Fibroblast of the aortic adventitia (primary cell): Measurements from ENCODE around the gene SLC30A1. TPM values are rescaled to one million over a fixed set of nuclear protein-coding genes. Genes with fewer than 3 reads are reported as not detected.

Experiments
- DNase-seq: peaks from one replicate; pipeline ENCODE4 v3.0.0-alpha.2; 2010; ENCODE audit warnings: low read depth
- H3K4me3 ChIP-seq: 2 replicates; pipeline ENCODE4 v1.5.1; 2011; ENCODE audit warnings: low read depth, mild to moderate bottlenecking, control low read depth, low read length, moderate library complexity
- CTCF ChIP-seq: IDR thresholded peaks from 2 replicates; pipeline ENCODE4 v1.5.1; 2011; ENCODE audit warnings: mild to moderate bottlenecking, low read length, control low read depth, inconsistent platforms; ENCODE audit not compliant: insufficient read depth
- total RNA-seq: library from RNA; depleted of rRNA; stranded (reverse); fragments of >200 nt; gene quantifications from 2 replicates; pipeline ENCODE4 v1.2.3, GENCODE V29; 2012; ENCODE audit warnings: low replicate concordance

Gene SLC30A1
- total RNA-seq, 1 donor = 47.4 TPM

DNA sequence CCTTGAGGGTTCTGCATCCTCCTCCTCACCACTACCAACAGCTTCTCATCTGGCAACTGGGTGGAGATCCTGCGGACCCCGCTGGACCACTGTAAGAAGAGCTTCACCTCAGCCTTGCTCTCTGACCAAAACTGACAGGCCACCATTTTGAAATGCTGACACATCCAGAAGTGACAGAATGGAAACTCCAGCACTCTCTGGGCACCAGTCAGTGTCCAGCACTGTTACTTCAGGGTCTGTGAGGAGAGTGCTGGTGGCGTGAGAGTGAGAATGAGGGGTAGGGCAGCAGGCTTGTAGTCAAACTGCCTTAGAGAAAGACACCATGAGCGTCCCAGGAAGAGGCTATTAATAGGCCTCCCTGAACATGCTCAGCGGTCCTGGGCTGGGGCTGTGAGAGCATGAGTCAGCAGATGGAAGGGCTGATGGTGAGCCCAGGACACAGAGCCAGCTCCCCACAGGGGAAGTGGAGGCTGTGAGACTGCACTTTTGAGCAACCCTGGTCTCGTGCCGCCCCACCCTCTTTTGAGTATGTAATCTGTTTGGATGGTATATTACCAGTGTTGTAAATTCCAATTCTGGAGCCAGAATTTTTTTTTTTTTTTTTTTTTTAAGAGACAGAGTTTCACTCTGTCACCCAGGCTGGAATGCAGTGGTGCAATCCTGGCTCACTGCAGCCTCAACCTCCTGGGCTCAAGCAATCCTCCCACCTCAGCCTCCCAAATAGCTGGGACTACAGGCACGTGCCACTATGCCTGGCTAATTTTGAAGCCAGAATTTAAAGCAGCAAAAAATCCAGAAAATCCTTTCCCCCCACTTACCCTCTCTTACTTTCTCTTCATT is 34.4 kb upstream of the SLC30A1 start:
- DNase-seq = peak; percentile 98
- no peak for TF ChIP-seq CTCF
- no peak overlapping the region for H3K4me3 ChIP-seq

DNA sequence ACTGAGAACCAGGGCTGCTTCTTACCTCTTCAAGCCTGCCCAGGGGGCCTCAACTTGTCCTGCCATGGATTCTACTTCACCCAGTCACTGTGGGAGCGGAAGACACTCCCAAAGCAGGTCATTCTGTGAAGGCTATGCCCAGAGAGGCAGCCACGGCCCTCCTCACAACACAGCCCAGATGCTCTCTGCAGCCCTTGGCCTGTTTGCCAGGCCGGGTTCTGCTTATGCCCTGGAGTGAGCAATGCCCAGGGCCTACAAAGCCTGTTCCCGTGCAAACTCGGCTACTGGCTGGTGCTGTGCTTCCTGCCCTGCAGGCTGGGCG is 33.8 kb upstream of the SLC30A1 start:
- no peak for TF ChIP-seq CTCF
- no peak overlapping the region for H3K4me3 ChIP-seq
- DNase-seq = no peak

GRCh38 chr1:211611818-211612217 is 32.9 kb upstream of the SLC30A1 start:
- no peak overlapping the region for H3K4me3 ChIP-seq
- DNase-seq = no peak
- TF ChIP-seq CTCF = no peak

DNA sequence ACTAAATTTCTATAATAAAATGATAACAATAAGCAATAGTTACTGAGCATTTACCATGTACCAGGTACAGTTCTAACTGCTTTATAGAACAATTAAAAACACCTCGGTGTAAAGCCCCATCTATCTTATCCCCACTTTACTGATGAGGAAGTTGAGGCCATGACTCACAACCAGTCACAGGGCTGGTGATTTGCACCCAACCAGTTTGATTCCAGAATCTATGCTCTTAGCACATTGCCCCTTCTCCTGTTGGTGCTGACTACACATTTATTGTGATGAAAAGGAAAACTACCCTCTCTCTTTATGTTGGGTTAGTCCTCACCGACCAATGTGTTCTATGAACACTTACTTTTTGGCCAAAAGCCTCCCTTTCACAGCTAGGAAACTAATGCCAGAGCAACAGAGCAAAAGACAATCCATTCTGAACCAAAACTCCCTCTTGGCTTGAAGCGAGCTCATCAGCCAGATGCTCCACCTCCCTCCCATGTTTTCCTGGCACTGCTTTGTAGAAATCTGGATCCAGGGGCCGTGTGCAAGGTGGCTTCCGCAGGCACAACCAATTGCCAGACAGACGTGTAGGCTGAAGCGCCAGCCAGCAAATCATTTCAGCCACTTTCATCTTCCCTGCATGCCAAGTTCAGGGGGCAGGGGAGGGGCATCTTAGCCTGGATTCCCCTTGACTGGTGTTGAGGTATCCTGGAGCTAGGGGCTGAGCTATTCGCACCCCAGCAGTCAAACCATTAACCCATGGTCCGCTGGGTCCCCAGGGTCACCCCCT is 32.0 kb upstream of the SLC30A1 start:
- DNase-seq = peak; percentile 84
- no peak for TF ChIP-seq CTCF
- no peak overlapping the region for H3K4me3 ChIP-seq

DNA sequence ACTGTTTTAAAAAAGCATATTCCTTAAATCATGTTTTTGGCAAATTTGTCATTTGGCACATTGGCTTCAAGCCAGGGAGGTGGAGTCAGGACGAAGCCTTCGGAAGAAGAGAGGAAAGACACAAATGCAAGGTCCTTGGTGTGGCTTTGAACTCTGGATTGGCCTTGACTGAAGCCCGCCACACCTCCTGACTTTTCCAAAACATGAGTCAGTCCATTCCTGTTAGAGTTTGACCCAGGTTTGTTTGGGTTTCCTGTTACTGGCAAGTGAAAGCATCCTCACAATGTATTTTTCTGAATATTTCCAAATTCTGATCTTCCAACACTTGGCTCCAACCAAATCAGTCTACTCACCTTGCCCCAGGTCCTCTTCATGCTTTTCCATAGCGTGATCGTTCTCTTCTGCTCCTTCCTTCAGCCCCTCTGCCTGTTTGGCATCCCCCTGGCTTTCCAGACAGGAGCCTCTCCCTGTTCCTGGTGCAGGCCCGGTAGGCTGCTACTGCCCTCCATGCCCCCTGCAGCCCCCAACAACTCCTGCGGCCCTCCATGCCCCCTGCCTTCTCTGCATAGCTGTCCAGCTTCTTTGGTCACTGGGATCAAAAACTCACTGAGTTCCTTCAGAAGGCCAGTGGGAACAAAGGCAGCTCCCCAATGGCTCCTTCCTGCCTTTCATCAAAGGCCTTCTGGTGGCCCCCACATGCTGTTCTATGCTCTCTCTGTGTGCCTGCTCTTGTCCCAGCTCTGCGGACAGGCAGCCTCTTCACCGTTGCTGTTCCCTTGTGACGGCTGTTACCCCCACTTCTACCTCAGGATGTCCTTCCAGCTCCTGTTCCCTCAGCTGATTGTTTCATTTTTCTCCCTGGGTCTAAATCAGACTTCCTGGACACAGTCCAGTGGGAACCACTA is 30.4 kb upstream of the SLC30A1 start:
- no peak overlapping the region for H3K4me3 ChIP-seq
- peak; percentile 51 for DNase-seq
- no peak for TF ChIP-seq CTCF

DNA sequence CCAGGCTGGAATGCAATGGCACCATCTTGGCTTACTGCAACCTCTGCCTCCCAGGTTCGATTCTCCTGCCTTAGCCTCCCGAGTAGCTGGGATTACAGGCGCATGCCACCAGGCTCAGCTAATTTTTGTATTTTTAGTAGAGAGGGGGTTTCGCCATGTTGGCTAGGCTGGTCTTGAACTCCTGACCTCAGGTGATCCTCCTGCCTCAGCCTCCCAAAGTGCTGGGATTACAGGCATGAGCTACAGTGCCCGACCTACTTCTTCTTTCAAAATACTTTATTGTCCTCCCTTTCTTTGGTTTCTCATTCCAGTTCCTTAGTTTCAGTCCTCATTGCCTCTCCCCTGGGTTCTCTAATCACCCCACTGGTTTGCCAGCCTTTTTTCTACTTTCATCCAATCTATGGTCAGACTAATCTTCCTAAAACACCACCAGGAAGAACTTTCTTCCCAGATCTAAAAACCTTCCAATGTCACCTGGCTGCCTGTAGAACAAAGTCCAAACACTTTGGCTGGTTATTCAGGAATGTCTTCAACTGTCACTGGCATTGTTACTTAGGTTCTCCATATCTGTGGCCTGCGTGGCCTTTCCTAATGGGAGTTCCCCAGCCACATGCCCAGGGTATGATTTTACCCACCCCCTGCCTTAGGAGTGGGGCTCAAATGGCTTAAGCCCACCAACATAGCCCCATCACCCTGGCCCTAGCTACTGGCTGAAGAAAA is 29.0 kb upstream of the SLC30A1 start:
- no peak for DNase-seq
- no peak overlapping the region for H3K4me3 ChIP-seq
- TF ChIP-seq CTCF = no peak
